Breast epithelium (tissue), 3 donors: ENCODE measurements around the gene HIC1.

ENCODE experiments used
- POLR2AphosphoS5 ChIP-seq, 3 donors: sonication (generic); formaldehyde crosslinking; IDR thresholded peaks; one replicate each; pipeline ENCODE4 v1.6.1; 2017; ENCODE audit warnings: antibody characterized with exemption in 3 of 3
- TF ChIP-seq, protein P1 (sequence below), 3 donors: fragments of 450-650 bp; IDR thresholded peaks; one replicate each; pipeline ENCODE4 v1.5.1; 2016 to 2017; ENCODE audit warnings: antibody characterized with exemption in 3 of 3, mild to moderate bottlenecking in 3 of 3, moderate library complexity in 3 of 3

DNA sequence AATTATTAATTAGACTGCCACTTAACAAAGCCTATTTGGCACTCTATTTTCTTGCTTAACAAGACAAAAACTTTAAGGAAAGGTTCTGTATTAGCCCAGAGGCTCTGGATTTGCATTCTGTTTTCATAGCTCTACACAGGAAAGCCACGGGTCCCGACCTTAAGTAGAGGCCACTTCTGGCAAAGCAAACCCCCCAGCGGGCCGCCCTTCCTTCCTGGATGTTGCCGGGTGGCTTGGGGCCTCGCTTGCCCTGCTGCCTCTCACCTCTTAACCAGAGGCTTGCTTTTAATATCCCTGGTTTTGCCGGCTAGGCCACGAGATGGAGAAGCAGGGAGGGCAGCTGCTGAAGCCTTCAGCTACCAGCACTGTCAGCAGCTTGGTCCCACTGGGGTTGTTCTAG, 34.2 kb upstream of the HIC1 start:
- TF ChIP-seq, protein P1, sequence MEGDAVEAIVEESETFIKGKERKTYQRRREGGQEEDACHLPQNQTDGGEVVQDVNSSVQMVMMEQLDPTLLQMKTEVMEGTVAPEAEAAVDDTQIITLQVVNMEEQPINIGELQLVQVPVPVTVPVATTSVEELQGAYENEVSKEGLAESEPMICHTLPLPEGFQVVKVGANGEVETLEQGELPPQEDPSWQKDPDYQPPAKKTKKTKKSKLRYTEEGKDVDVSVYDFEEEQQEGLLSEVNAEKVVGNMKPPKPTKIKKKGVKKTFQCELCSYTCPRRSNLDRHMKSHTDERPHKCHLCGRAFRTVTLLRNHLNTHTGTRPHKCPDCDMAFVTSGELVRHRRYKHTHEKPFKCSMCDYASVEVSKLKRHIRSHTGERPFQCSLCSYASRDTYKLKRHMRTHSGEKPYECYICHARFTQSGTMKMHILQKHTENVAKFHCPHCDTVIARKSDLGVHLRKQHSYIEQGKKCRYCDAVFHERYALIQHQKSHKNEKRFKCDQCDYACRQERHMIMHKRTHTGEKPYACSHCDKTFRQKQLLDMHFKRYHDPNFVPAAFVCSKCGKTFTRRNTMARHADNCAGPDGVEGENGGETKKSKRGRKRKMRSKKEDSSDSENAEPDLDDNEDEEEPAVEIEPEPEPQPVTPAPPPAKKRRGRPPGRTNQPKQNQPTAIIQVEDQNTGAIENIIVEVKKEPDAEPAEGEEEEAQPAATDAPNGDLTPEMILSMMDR (IDR thresholded peaks at IDR 0.05), result no peak
- TF ChIP-seq POLR2AphosphoS5 (IDR thresholded peaks at IDR 0.05), result no peak
